ENCODE results near the gene UBQLN4. TPM values are rescaled to one million over a fixed set of nuclear protein-coding genes. Genes with fewer than 3 reads are reported as not detected.

UBQLN4 gene
- total and polyA plus RNA-seq, 2 donors (not counting 3 experiments of a cell fraction or from before 2014, with no cell fraction given) = 50.5 to 50.8 TPM

DNA sequence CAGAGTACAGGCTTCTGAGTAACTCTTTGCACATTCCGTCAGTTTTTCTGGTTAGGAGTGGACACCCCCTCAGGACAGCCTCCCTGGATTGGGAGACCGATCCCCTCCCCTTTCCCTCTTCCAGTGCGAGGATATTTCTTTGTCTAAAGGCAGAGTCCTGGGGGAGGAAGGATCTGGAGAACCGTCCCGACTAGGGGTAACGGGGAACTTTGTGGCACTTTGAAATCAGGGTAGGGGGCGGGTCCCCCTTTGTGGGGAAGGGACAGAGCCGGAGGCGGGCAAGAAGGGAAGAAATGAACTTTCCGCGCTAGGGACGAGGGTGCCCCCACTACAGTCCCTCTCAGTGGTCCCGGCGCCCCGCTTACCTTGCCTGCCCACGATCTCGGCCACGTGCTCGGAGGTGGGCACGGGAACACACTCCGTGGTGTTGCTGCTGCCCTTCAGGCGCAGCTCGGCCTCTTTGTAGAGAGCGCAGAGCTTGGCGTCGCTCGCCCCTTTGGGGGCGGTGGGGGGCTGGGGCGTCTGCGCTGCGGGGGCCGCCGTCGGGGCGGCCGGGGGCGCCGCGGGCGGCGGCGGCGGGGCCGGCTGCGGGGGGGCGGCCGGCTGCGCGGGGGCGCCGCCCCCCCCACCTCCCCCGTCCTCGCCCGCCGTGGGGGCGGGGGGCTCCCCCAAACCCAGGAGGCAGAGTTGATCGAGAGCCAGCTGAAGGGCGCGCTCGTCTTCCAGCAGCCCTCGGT, 27.8 kb upstream of the UBQLN4 start:
- peaks cover 44% of the 10 kb centered on the region for H3K79me2 ChIP-seq (ENCODE audit: control insufficient read depth, insufficient read depth, low read length)
- H3K9ac ChIP-seq (replicated peaks; ENCODE audit: extremely low read depth, insufficient read depth, low read length) = peak overlapping the region; percentile 70
- ChIA-PET POLR2A (no interaction called here), CTCF (interaction anchor here (0.8 to 2.7 kb wide), 4 partner anchors 15 to 143 kb away, joined by 4 to 11 read pairs (median 5); partner anchors contain the start of gene UBQLN4)
- DNase-seq (ENCODE audit: low read depth, low spot score) (peak; percentile 37), FAIRE-seq (peak; percentile 70)
- H4K20me1 ChIP-seq (replicated peaks; ENCODE audit: control insufficient read depth, extremely low read depth, insufficient read depth, low read length) = no peaks in the 10 kb centered on the region
- no peaks in the 10 kb centered on the region for H3K9me1 ChIP-seq (replicated peaks; ENCODE audit: control insufficient read depth, extremely low read depth, insufficient read depth, low read length)
- H3K4me2 ChIP-seq (ENCODE audit: insufficient read depth, low read length) = peak overlapping the region; percentile 76
- peaks cover 8 to 15% of the 10 kb centered on the region in 2 experiments for H3K36me3 ChIP-seq (ENCODE audit: control insufficient read depth in 2 of 2, extremely low read depth in 1 of 2, insufficient read depth in 2 of 2, low read length in 2 of 2)
- H3K27ac ChIP-seq (ENCODE audit: insufficient read depth, low read depth, low read length) = peak overlapping the region; percentile 52
- H3K27me3 ChIP-seq (ENCODE audit: control insufficient read depth in 2 of 2, insufficient read depth in 2 of 2, low read length in 2 of 2) = no peaks in the 10 kb centered on the region
- H3K9me3 ChIP-seq (replicated peaks; ENCODE audit: control insufficient read depth, insufficient read depth, low read length) = no peaks in the 10 kb centered on the region
- BruUV-seq (replicated peaks) = TSS peak; percentile 20
- intact Hi-C loops (cut with micrococcal nuclease) = loop anchor here (10.0 kb wide), 1 partner anchor 253 kb away; the partner anchor contains the start of genes CCT3 and TSACC
- TF ChIP-seq, protein P1, sequence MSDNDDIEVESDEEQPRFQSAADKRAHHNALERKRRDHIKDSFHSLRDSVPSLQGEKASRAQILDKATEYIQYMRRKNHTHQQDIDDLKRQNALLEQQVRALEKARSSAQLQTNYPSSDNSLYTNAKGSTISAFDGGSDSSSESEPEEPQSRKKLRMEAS (IDR thresholded peaks at IDR 0.05; ENCODE audit: insufficient read depth, insufficient read length) = peak; percentile 84
- TF ChIP-seq JUN (IDR thresholded peaks at IDR 0.05; ENCODE audit: borderline replicate concordance, insufficient read depth, insufficient read length, low read depth) (no peak), MYC (IDR thresholded peaks at IDR 0.05; ENCODE audit: low read depth, low read length) (peak; percentile 90), GATA2 (IDR thresholded peaks at IDR 0.05; ENCODE audit: insufficient read depth, insufficient read length, low read depth, low read length) (no peak)
- H3K4me1 ChIP-seq (ENCODE audit: control insufficient read depth, extremely low read depth, insufficient read depth, low read length) = peaks cover 23% of the 10 kb centered on the region
- H3K4me3 ChIP-seq (replicated peaks in 1 of 3; ENCODE audit: insufficient read depth in 1 of 3, low read depth in 1 of 3, low read length in 3 of 3) = peak overlapping the region; percentile 88 to 97 (median 91)
- dilution Hi-C loops (cut with MboI; ENCODE audit: extremely low pct_ligation_motif_present, low sequenced_read_pairs) = no loop called here
- H2AFZ ChIP-seq (ENCODE audit: low read depth, low read length) = peak overlapping the region; percentile 26

GRCh38 chr1:156080863-156081179, 27.2 kb upstream of the UBQLN4 start:
- H4K20me1 ChIP-seq (replicated peaks; ENCODE audit: control insufficient read depth, extremely low read depth, insufficient read depth, low read length) = no peaks in the 10 kb centered on the region
- H3K4me1 ChIP-seq (ENCODE audit: control insufficient read depth, extremely low read depth, insufficient read depth, low read length) = peaks cover 18% of the 10 kb centered on the region
- H3K27ac ChIP-seq (ENCODE audit: insufficient read depth, low read depth, low read length) = no peak overlapping the region
- H3K4me2 ChIP-seq (ENCODE audit: insufficient read depth, low read length) = peak overlapping the region; percentile 76
- CTCF ChIA-PET = interaction anchor here (2.5 to 2.7 kb wide), 2 partner anchors 14 to 49 kb away, joined by 9 to 11 read pairs; no protein-coding TSS in a partner anchor
- TF ChIP-seq EZH2 (IDR thresholded peaks at IDR 0.05; ENCODE audit: borderline replicate concordance, low read depth, low read length, severe bottlenecking) = no peak
- no peak for TF ChIP-seq MYC (IDR thresholded peaks at IDR 0.05; ENCODE audit: low read depth, low read length)
- no peak for TF ChIP-seq CTCF (IDR thresholded peaks at IDR 0.05; ENCODE audit: extremely low read depth in 1 of 2, insufficient read depth in 1 of 2, low read depth in 1 of 2, low read length in 2 of 2)
- TF ChIP-seq, protein P1 (IDR thresholded peaks at IDR 0.05; ENCODE audit: insufficient read depth, insufficient read length) = no peak
- TF ChIP-seq POLR2AphosphoS5 (IDR thresholded peaks at IDR 0.05; ENCODE audit: insufficient read depth, low read depth, low read length) = no peak
- no peak for TF ChIP-seq FOS (IDR thresholded peaks at IDR 0.05; ENCODE audit: borderline replicate concordance, insufficient read depth, low read length)
- TF ChIP-seq POLR2A (IDR thresholded peaks at IDR 0.05; ENCODE audit: low read depth, low read length) = no peak
- no peak for TF ChIP-seq JUN (IDR thresholded peaks at IDR 0.05; ENCODE audit: borderline replicate concordance, insufficient read depth, insufficient read length, low read depth)
- TF ChIP-seq GATA2 (IDR thresholded peaks at IDR 0.05; ENCODE audit: insufficient read depth, insufficient read length, low read depth, low read length) = no peak
- FAIRE-seq = peak; percentile 42
- peak overlapping the region; percentile 70 for H3K9ac ChIP-seq (replicated peaks; ENCODE audit: extremely low read depth, insufficient read depth, low read length)
- H3K79me2 ChIP-seq (ENCODE audit: control insufficient read depth, insufficient read depth, low read length) = peaks cover 46% of the 10 kb centered on the region
- dilution Hi-C loops (cut with MboI; ENCODE audit: extremely low pct_ligation_motif_present, low sequenced_read_pairs) = no loop called here
- peak overlapping the region; percentile 88 to 97 (median 91) for H3K4me3 ChIP-seq (replicated peaks in 1 of 3; ENCODE audit: insufficient read depth in 1 of 3, low read depth in 1 of 3, low read length in 3 of 3)
- no peaks in the 10 kb centered on the region for H3K27me3 ChIP-seq (ENCODE audit: control insufficient read depth in 2 of 2, insufficient read depth in 2 of 2, low read length in 2 of 2)
- no peak for DNase-seq (ENCODE audit: low read depth, low spot score)
- H3K36me3 ChIP-seq (ENCODE audit: control insufficient read depth in 2 of 2, extremely low read depth in 1 of 2, insufficient read depth in 2 of 2, low read length in 2 of 2) = peaks cover 8 to 20% of the 10 kb centered on the region in 2 experiments
- no peaks in the 10 kb centered on the region for H3K9me1 ChIP-seq (replicated peaks; ENCODE audit: control insufficient read depth, extremely low read depth, insufficient read depth, low read length)
- POLR2A ChIA-PET = no interaction called here
- intact Hi-C loops (cut with micrococcal nuclease) = loop anchor here (10.0 kb wide), 1 partner anchor 254 kb away; the partner anchor contains the start of genes CCT3 and TSACC
- no peak overlapping the region for H2AFZ ChIP-seq (ENCODE audit: low read depth, low read length)
- no peaks in the 10 kb centered on the region for H3K9me3 ChIP-seq (replicated peaks; ENCODE audit: control insufficient read depth, insufficient read depth, low read length)
- no TSS peak for BruUV-seq (replicated peaks)

Data from endothelial cell of umbilical vein (primary cell).